Ureter (tissue), 1 donor: Measurements from ENCODE around the gene MYPOP. TPM values are rescaled to one million over a fixed set of nuclear protein-coding genes. Genes with fewer than 3 reads are reported as not detected.
A peak's percentile ranks its signal among the peaks of the same experiment; 100 is the strongest.
"Not testable (repeated sequence)": the region's sequence is repeated elsewhere in the genome, so short reads cannot be mapped to it uniquely, and the experiment has no call there.

Experiments used
- DNase-seq: peaks from one replicate; pipeline ENCODE4 v3.0.0-alpha.2; 2020; ENCODE audit warnings: low spot score
- total RNA-seq: library from RNA; stranded (reverse); gene quantifications from one replicate; pipeline ENCODE4 v1.2.4, GENCODE V29; 2023
- donor health status: DM: yes; HTN: yes; CAD: no.

The MYPOP gene
- total RNA-seq, 1 donor from 2014 or later, result 5.5 TPM

GRCh38 chr19:45908956-45909355 lies 6.5 kb upstream of the MYPOP start:
- no peak for DNase-seq

GRCh38 chr19:45906221-45906620 lies 3.8 kb upstream of the MYPOP start:
- DNase-seq, result no peak

GRCh38 chr19:45905011-45905410 lies 2.6 kb upstream of the MYPOP start:
- DNase-seq, result no peak

- DNase-seq, result peak; percentile 98
Measured at GRCh38 chr19:45902651-45903625, 525 bp upstream of the MYPOP start.

GRCh38 chr19:45901432-45901911 lies 941 bp downstream of the MYPOP start:
- DNase-seq, result no peak

- DNase-seq, result no peak
Measured at GRCh38 chr19:45900738-45901431, 1.5 kb downstream of the MYPOP start.

- DNase-seq, result no peak
Measured at GRCh38 chr19:45899919-45900589, 2.4 kb downstream of the MYPOP start.

- no peak for DNase-seq
Measured at GRCh38 chr19:45899253-45899652, 3.2 kb downstream of the MYPOP start.

GRCh38 chr19:45897261-45897812 lies 5.1 kb downstream of the MYPOP start:
- DNase-seq, result no peak

- not testable (repeated sequence) for DNase-seq
Measured at GRCh38 chr19:45895983-45896599, 6.3 kb downstream of the MYPOP start.

- no peak for DNase-seq
Measured at GRCh38 chr19:45895519-45895972, 6.9 kb downstream of the MYPOP start.

- no peak for DNase-seq
Measured at GRCh38 chr19:45890877-45891276, 11.5 kb downstream of the MYPOP start.

GRCh38 chr19:45889210-45889885 lies 13.1 kb downstream of the MYPOP start:
- no peak for DNase-seq

- DNase-seq, result no peak
Measured at GRCh38 chr19:45887200-45887710, 15.2 kb downstream of the MYPOP start.

GRCh38 chr19:45886427-45887199 lies 15.8 kb downstream of the MYPOP start:
- peak; percentile 95 for DNase-seq

GRCh38 chr19:45885556-45886426 lies 16.6 kb downstream of the MYPOP start, which contains the start of gene IRF2BP1:
Gene IRF2BP1 (minus strand): TSS chr19:45886141. CDS start chr19:45885774, 367 bp downstream.
- DNase-seq, result peak; percentile 94

- no peak for DNase-seq
Measured at GRCh38 chr19:45884682-45885555, 17.5 kb downstream of the MYPOP start.
